AG08395 (cell line): Measurements from ENCODE around the gene VWA8.
A peak's percentile ranks its signal among the peaks of the same experiment; 100 is the strongest.
"Not testable (repeated sequence)": the region's sequence is repeated elsewhere in the genome, so short reads cannot be mapped to it uniquely, and the experiment has no call there.

Source experiments
- DNase-seq: peaks from one replicate; pipeline ENCODE4 v3.0.0; 2012; ENCODE audit warnings: mixed read lengths, low spot score

Gene VWA8

DNA sequence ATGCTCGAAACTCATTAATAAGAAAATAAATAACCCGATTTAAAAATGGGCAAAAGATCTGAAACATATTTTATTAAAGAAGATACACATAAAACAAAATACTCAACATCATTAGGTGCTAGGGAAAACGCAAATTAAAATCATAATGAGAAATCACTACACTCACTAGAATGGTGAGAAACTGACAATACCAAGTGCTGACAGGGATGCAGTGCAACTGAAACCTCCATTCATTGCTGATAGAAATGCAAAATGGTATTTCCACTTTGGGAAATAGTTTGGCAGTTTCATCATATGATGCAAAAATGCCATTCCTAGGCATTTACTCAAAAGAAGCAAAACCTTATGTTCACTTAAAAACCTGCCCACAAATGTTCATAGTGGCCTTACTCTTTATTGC lies 278.1 kb downstream of the VWA8 start:
- no peak for DNase-seq

GRCh38 chr13:41682001-41682400 lies 278.9 kb downstream of the VWA8 start:
- DNase-seq = no peak

DNA sequence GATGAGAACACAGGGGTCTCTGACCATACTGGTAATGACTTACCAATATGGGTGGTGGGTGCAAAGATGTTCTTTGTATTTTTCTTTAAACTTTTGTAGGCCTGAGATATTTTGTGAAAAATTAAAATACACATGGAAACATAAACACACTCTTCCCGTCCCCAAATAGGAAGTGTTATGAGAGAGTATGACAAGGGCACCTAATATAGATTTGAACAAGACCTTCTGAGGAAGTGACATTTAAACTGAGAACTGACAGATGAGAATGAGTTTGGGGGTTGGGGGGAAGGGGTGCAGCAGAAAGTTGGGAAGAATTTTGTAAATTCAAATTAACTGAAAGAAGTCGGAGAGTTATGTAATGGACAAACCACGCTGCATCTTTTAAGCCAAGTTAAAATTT lies 279.3 kb downstream of the VWA8 start:
- no peak for DNase-seq

- no peak for DNase-seq
Measured at GRCh38 chr13:41680900-41681299, 280.0 kb downstream of the VWA8 start.

DNA sequence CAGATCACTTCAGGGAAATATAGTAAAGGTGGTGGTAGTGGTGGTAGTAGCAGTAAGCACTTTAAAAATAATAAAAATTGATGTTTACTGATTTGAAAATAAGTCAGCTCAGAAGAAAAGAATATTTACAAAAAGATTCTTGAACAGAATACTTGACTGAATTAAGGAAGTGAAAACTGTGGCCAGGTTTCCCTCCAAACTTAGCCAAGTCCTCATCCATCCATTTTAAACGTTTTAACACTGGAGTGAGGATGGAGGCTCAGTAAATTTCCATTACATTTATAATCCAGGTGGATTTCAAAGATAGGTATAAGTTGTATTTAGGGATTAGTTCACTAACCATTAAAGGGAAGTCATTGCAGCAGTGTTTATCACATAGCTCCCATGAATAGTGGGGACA lies 282.1 kb downstream of the VWA8 start:
- DNase-seq = no peak

DNA sequence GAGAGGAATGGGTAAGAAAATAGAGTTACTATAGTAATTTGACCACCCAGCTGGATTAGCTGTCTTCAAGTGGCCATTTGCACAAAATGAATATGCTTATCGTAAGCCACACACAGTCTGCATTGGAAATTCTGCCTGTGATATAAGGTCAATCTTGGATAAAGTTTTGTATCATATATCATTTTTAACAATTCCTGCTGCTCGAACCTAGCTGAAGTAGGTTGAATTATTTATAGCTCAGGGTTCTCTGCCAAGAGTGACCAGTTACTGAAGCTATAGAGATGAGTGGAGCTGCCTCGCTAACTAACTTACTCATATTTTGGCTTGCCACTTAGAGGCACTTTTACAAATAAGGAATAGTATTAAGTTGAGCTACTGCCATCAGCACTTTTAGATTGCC lies 282.7 kb downstream of the VWA8 start:
- peak; percentile 24 for DNase-seq

DNA sequence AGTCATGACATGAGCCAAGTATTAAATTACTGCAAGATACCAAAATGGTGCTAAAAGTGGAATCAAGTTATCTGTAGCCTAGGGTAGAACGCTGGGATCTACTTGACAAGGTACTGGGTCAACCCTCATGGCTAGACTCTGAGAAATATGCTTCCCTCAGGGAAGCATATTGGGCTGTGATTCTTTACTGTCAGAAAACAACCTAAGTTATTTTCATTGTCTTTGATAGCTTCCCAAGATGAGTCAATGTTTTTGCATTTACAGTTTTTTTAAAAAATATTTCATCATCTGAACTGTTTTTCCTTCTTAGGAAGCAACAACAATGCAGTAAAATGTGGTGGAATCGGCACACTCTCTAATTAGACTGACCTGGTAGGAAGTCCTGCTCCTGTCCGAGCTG lies 285.6 kb downstream of the VWA8 start:
- DNase-seq = peak; percentile 60

DNA sequence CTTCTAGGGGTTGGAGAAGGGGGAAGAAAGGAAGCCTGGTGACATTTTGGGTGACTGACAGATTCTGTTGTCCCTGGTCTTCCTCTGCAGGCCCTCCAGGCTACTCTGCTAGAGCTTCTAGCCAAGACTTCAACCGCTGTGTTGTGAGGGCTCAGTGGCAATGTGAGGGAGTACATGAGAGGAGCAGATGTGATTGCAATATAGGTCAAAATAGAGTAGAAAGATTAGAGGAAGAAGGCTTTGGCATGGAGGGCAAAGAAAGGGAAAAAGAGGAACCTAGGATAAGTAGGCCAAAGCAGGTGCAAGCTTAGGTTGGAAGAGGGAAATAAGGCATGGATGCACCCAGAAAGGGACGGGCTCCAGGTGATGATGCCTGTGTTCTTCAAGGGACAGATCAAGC lies 286.7 kb downstream of the VWA8 start:
- no peak for DNase-seq

DNA sequence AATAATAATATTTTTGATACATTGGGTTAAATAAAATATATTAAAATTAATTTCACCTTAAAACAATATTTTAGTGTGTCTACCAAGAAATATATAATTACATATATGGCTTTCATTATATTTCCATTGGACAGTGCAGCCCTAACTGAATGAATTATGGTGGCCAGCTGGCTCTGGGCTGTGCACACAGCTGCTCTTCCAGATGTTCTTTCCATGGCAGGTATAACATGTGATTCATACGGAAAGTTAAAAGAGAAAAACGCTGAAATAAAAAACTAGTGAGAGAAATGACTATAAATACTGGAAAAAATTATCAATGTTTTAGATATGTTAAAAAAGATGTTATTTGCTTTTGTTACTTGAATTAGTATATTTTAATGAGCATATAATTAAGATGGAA lies 287.3 kb downstream of the VWA8 start:
- DNase-seq = no peak

DNA sequence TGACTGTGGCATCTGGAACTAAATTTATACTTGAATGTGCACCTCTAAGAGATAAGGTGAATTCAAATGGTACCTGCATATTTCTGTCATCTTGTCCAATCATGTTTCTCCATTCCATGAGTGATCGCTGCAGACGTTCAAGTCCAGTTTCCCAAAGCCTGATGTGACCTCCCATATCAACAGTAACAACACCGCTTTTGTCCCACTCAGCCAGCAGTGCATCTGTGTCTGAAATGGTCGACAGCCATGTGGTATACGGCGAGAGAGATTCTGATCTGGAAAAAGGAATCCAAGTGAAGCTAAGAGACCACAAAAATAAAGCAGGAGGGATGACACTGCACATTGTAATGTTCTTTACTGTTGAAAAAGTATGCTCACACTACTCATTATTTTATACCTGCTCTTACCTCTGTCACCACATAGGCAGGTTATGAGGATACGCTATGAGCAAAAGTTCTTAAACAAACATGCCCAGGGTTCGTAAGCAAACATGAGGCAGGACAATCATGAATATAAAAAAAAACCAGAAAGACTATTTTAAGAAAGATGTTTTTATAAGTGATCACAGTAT lies 290.0 kb downstream of the VWA8 start:
- DNase-seq = no peak

DNA sequence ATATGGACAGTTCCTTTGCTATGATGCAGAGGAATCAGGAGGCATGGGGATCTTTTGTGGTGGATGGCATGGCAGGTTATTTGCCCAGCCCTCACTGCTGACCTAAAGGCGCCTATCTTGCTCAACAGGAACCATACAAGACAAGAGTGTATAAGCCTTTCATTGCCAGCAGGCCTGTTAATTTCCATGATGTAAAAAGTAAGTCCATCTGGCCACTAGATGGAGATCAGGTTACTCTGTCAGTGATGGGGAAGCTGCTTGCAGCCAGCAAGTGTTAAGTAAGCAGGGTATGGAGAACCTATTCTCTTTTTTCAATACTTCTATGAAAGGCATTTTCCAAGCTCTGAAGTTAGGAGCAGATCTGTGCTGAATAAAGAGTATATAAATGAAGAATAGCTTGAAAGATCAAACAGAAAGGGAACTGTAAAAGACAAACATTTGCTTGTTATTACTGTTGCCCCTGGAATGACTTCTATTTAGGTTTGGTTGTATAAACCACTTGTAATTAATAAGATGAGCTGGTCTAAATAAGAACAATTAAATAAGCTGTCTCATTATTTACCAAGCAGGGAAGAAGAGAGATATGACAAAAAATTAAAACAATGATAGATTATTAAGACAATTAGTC lies 292.7 kb downstream of the VWA8 start:
- DNase-seq = peak; percentile 78

DNA sequence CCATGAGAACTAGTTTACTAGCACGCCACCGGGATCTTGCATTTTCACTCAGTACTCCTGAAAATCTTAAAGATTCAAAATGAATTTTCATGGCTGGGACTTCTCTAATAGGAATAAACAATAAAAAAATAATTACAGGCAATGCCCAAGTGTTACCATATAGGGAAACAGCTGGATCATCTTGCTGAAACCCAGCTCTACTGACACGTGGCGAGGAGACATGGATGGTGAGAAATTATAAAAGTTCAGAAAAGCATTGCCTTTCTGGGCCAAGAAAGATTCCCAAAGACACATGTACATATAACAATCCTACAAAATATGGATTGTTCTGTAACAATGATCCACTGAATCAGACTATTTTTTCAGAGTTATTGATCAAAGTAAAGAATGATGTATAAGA lies 294.3 kb downstream of the VWA8 start:
- no peak for DNase-seq

DNA sequence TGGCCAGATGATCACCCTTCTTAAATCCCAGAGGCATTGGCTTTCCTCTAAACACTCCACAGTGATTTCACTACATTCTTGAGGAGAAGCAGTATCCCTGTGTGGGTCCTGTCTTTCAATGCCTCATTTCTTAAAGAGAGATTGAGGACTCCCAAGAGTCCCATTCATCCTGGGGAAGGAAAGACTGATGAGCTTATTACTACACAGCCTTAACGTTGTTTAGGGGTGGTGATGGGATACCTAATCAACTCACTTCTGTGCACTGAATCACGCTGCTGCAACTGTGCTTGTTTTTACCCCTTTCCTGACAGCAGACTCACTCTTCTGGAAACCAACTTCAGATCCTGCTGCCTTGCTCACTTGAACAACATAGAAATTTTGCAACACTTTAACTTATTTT lies 300.5 kb downstream of the VWA8 start:
- DNase-seq = no peak

GRCh38 chr13:41658057-41658661 lies 302.8 kb downstream of the VWA8 start:
- no peak for DNase-seq

DNA sequence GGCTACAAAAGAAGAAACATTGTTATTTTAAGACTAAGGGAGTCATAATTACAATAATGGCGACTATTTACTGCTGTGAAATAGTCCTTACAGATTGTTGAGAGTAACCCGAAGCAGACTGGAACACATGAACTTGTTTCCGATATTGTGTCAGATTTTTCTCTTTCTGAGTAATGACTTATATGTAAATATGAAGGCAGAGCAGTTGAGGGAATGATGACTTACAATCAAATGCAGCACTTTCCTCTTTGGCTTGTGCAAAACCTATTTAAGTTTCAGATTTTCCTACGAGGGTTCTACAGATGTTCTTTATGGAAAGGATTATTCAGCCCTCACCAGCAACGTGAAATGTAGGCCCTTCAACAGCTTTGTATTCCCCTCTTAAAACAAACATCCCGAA lies 304.9 kb downstream of the VWA8 start:
- DNase-seq = no peak

DNA sequence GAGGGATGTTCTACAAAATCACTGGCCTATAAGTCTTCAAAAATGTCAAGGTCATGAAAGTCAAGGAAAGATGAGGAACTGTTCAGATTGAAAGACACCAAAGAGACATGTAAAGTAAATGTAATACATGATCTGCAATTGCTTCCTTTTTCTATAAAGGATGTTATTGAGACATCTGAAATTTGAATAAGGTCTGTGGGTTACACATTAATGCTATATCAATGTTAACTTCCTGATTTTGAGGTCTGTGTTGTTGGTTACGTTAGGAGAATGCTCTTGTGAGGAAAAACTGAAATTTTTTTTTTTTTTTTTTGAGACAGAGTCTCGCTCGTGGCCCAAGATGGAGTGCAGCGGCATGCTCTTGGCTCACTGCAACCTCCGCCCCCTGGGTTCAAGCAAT lies 306.1 kb downstream of the VWA8 start:
- no peak for DNase-seq

- peak; percentile 68 for DNase-seq
Measured at GRCh38 chr13:41652735-41653361, 308.1 kb downstream of the VWA8 start.

DNA sequence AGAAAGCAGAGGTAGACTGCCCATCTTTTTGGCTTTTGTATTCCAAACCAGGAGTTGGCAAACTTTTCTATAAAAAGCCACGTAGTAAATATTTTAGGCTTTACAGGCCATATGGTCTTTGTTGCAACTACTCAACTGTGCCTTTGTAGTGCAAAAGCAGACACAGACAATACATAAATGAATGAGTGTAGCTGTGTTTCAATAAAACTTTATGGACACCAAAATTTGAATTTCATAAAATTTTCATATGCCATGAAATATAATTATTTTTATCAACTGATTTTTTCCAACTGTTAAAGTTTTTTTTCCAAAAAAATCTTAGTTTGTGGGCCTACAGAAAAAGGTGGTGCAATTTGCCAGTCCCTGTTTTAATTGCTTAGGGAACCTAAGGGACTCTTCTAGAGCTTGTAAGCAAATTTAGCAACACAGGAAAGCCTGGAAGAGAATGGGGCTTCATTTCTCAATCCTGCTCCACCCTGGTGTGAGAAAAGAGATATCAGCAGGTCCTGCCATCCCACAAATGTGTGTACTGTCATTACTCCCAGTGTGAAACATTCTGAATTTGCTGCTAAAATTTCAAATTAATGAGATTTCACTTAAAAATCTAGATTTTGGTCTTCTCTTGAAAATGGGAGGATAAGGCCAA lies 309.4 kb downstream of the VWA8 start:
- no peak for DNase-seq

GRCh38 chr13:41650706-41651105 lies 310.2 kb downstream of the VWA8 start:
- no peak for DNase-seq

- no peak for DNase-seq
Measured at GRCh38 chr13:41649659-41650058, 311.2 kb downstream of the VWA8 start.

- DNase-seq = no peak
Measured at GRCh38 chr13:41648314-41648935, 312.5 kb downstream of the VWA8 start.

DNA sequence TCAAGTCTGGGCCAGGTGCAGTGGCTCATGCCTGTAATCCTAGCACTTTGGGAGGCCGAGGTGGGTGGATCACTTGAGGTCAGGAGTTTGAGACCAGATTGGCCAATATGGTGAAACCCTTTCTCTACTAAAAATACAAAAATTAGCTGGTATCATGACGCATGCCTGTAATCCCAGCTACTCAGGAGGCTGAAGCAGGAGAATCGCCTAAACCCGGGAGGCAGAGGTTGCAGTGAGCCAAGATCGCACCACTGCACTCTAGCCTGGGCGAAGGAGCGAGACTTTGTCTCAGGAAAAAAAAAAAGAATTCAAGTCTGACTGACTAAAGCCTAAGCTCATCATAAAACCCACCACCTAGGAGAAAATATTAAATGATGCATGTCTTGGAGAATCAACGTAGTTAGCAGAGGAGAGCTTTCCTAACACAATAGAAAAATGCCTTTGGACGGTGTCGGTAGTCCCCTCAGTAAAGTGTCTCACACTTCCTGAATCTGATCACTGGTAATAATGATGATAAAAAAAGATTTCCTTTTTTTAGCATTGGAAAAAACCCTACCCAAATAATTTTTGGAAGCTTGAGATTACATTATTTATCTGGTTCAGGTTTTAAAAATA lies 313.1 kb downstream of the VWA8 start:
- DNase-seq = not testable (repeated sequence)
